HG03196 (cell line): Measurements from ENCODE around the gene PRKCSH.
"Not testable (repeated sequence)": the region's sequence is repeated elsewhere in the genome, so short reads cannot be mapped to it uniquely, and the experiment has no call there.

Experiments
- ATAC-seq: cut with Tn5 transposase; IDR thresholded peaks from one replicate; pipeline ENCODE4 v1.9.1; 2021; ENCODE audit not compliant: unreplicated experiment

The PRKCSH gene

GRCh38 chr19:11450570-11451326, 15.3 kb downstream of the PRKCSH start:
- ATAC-seq: no peak

- no peak for ATAC-seq
Measured at GRCh38 chr19:11451327-11451870, 16.0 kb downstream of the PRKCSH start.

GRCh38 chr19:11451871-11452619, 16.6 kb downstream of the PRKCSH start:
- no peak for ATAC-seq

DNA sequence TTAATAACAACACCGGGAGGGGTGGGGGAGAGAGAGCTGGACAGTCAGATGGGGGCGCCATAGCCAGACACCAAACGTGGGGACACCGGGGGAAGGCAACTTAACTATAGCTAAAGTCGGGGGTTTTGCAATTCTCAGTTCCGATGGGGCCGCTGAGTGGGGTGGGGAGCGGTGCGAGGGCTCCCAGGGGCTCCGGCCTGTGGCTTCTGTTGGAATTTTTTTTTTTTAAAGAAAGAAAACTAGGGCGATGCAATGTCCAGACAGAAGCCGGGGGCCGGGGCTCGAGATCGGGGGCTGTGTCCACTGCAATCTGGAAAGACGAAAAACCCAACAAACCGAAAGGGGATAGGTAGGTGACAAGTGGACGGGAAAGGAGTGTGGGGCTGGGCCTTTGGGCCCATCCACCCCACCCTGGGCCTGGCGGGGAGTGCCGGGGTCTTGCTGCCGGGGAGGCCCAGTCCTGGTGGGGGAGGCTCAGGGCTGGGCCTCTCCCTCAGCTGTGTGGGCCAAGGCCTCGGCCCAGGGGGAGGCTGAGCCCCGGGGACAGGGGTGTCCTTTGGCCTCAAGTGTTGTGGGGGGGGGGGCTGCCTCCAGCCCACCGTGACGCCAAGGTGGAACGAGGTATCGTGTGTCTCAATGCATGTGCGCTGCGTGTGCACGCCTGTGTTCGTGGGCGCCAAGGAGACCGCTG, 17.3 kb downstream of the PRKCSH start:
- ATAC-seq: no peak

GRCh38 chr19:11453468-11454341, 18.3 kb downstream of the PRKCSH start:
- ATAC-seq: no peak

DNA sequence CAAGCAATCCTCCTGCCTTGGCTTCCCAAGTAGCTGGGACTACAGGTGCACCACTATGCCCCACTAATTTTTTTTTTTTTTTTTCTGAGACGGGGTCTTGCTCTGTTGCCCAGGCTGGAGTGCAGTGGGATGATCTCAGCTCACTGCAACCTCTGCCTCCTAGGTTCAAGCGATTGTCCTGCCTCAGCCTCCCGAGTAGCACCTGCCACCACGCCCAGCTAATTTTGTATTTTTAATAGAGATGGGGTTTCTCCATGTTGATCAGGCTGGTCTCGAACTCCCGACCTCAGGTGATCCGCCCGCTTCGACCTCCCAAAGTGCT, 19.8 kb downstream of the PRKCSH start:
- not testable (repeated sequence) for ATAC-seq

GRCh38 chr19:11456659-11457058, 21.2 kb downstream of the PRKCSH start:
- no peak for ATAC-seq

DNA sequence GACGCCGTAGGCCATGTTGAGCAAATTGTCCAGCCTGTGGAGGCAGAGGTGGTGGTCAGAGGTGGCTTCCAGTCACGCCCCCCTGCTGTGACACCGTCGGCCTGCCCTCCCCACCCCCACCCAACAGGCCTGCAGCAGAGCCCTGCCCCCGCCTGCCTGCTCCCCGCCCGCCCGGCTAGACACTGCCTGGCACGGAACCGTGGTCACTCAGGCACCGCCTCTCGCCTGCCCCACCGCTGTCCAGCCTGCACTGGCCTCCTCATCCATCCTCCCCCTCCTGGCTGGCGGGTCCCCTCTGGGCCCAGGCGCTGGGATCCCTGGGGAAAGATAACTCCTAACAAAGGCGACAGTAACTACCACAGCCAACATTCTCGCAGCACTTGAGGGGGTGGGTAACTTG, 21.7 kb downstream of the PRKCSH start:
- ATAC-seq: no peak

GRCh38 chr19:11457831-11458230, 22.4 kb downstream of the PRKCSH start:
- no peak for ATAC-seq

- ATAC-seq: no peak
Measured at GRCh38 chr19:11458236-11458900, 22.9 kb downstream of the PRKCSH start.

DNA sequence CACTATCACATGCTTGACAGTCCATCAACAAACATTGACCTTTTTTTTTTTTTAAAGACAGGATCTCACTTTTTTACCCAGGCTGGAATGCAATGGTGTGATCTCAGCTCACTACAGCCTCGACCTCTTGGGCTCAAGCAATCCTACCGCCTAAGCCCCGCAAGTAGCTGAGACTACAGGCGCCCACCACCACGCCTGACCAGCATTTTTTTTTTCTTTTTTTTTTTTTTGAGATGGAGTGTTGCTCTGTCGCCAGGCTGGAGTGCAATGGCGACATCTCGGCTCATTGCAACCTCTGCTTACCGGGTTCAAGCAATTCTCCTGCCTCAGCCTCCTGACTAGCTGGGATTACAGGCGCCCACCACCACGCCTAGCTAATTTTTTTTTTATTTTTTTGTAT, 23.5 kb downstream of the PRKCSH start:
- ATAC-seq: not testable (repeated sequence)

DNA sequence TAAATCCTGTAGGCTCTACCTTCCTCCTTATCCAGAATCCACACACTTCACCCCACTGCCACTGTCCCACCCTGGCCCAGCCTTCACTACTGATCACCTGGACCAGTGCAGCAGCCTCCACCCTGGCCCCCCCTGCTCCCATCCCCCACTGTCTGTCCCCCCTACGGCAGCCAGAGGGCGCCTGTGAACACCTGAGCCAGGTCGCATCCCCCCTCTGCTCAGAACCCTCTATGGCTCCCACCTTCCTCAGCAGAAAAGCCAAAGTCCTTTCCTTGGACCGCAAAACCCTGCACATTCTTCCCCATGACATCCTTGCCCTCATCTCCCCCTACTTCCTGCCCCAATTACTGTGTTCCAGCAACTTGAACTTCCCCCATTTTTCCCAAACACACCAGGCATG, 24.8 kb downstream of the PRKCSH start:
- ATAC-seq: no peak

DNA sequence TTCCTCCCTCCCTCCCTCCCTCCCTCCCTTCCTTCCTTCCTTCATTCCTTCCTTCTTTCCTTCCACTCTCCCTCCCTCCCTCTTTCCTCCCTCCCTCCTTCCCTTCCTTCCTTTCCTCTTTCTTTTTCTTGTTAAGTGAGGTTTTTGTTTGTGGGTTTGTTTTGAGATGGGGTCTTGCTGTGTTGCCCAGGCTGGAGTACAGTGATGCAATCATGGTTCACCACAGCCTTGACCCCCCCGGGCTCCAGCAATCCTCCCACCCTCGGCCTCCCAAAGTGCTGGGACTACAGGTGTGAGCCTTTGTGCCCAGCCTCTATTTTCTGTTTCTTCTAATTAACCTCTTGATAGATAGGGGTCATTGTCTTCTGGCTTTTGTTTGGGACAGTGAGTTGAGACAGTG, 26.0 kb downstream of the PRKCSH start:
- no peak for ATAC-seq

GRCh38 chr19:11463391-11463790, 28.0 kb downstream of the PRKCSH start:
- no peak for ATAC-seq

GRCh38 chr19:11464333-11465265, 29.2 kb downstream of the PRKCSH start:
- ATAC-seq: no peak

GRCh38 chr19:11465600-11465999, 30.2 kb downstream of the PRKCSH start:
- ATAC-seq: no peak

- ATAC-seq: not testable (repeated sequence)
Measured at GRCh38 chr19:11468266-11468845, 32.9 kb downstream of the PRKCSH start.

GRCh38 chr19:11473725-11474124, 38.3 kb downstream of the PRKCSH start:
- no peak for ATAC-seq

DNA sequence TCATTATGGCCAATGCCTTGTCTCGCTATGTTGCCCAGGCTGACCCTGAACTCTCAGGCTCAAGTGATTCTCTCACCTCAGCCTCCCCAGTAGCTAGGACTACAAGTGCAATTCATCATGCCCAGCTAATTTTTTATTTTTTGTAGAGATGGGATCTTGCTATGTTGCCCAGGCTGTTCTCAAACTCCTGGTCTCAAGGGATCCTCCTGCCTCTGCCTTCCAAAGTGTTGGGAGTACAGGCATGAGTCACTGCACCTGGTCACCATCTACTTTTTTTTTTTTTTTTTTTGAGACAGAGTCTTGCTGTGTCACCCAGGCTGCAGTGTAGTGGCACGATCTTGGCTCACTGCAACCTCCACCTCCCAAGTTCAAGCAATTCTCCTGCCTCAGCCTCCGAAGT, 39.9 kb downstream of the PRKCSH start:
- ATAC-seq: not testable (repeated sequence)
